Measurements from ENCODE around the gene AKAP17A. TPM values are rescaled to one million over a fixed set of nuclear protein-coding genes. Genes with fewer than 3 reads are reported as not detected.

Gene AKAP17A
- polyA plus RNA-seq, 4 donors = 38.2 to 63.7 (median 41.4) TPM

DNA sequence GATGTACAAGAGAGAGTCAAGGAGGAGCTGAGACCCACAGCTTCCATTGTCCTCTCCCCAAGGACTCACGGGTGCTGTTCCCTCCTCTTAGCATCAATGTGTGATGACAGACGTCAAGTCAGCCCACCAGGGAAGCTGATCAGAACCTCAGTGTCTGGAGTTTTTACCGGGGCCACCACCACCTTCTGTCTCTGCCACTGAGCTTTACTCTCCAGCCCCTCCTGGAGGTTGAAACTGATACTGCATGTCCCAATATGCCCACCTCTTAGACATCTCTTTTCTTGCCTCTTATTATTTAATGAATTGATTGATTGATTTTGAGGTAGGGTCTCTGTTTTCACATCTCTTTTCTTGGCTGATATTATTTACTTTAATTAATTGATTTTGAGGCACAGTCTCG is 10.3 kb upstream of the AKAP17A start:
- DNase-seq (ENCODE audit: low read depth in 4 of 4, low spot score in 3 of 4) = no peak

DNA sequence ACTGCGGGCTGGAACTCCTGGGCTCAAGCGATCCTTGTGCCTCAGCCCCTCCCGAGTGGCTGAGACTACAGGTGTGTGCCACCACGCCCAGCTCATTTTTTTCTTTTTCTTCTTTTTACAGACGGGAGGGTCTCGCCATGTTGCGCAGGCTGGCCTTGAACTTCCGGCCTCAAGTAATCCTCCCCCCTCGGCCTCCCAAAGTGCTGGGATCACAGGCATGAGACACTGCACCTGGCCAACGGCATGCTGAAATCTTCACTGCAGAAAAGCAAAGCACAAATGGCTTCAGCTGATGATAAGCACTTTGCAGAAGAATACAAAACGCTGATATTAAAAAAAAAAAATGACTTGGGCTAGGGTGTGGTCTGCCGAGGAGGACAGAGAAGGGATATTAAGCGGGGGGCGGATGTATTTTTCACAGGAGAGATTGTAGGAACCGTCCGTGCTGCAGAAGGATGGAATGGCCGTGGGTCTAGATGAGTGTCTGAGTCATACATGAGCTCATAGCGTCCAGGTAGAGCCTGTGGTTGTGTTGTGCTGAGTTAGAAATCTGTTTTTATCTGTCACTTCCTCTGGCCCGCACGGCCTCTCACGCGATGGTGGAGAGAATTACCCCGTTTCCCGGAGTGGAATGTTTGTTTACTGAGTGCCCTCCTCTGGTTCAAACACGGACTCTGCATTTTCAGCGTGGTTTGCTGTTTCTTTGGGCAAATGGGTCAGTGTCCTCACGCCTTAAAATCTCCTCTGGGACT is 8.5 kb upstream of the AKAP17A start:
- DNase-seq (ENCODE audit: low read depth in 4 of 4, low spot score in 3 of 4) = no peak

- no peak for DNase-seq (ENCODE audit: low read depth in 4 of 4, low spot score in 3 of 4)
Measured at GRCh38 chrX:1584237-1585011, 7.0 kb upstream of the AKAP17A start.

GRCh38 chrX:1587161-1587560 is 4.2 kb upstream of the AKAP17A start:
- DNase-seq (ENCODE audit: low read depth in 4 of 4, low spot score in 3 of 4) = no peak

DNA sequence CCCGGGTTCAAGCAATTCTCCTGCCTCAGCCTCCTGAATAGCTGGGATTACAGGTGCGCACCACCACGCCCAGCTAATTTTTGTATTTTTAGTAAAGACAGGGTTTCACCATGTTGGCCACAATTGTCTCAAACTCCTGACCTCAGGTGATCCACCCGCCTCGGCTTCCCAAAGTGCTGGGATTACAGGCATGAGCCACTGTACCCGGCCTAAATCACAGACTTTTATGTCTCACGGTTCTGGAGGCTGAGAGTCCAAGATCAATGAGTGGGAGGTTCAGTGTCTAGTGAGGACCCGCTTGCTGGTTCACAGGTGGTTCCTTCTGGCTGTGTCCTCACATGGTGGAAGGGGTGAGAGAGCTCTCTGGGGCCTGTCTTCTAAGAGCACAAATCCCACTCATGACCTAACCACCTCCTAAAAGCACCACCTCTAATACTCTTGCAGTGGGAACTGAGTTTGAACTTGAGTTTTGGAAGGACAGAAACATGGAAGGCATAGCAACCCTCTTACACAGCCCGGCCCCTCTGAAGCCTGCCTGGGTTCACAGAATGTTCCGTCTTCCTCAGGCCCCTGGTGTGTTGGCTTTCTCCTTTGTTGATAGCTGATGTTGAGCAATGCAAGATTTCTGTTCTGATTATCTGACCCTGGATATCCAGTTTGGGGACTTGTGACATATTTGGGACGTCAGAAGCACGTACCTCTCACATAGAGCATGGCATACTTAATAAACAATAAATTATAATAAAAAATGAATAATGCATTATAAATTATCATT is 1.9 kb upstream of the AKAP17A start:
- DNase-seq (ENCODE audit: low read depth in 4 of 4, low spot score in 3 of 4) = no peak

DNA sequence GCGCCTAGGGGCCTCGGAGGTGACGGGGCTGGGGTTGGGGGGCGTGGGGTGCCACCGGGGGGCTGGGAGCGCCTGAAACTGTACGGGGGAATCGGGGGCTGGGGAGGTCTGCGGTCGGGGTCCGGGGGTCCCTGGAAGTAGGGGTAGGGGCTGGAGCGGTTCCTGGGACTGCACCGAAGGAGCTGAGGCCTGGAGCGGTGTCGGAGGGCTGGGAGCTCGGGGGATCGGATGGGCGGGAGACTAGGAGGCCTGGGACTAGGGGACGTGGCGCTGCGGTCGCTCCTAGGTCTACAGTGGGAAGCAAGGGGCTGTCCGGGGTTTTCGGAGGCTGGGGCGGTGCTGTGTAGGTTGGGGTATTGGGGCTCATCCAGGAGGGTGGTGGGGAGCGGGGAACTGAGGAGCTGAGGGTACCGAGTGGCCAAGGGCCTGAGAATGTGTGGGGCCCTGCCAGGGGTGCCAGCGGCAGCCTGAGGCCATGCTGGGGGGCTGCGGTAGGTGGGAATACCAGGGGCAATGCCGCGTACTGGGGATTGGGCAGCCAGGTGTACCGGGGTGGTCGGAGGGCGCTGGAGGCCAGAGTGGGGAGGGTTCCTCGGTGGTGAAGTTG is 562 bp downstream of the AKAP17A start:
- DNase-seq (ENCODE audit: low read depth in 4 of 4, low spot score in 3 of 4) = no peak

DNA sequence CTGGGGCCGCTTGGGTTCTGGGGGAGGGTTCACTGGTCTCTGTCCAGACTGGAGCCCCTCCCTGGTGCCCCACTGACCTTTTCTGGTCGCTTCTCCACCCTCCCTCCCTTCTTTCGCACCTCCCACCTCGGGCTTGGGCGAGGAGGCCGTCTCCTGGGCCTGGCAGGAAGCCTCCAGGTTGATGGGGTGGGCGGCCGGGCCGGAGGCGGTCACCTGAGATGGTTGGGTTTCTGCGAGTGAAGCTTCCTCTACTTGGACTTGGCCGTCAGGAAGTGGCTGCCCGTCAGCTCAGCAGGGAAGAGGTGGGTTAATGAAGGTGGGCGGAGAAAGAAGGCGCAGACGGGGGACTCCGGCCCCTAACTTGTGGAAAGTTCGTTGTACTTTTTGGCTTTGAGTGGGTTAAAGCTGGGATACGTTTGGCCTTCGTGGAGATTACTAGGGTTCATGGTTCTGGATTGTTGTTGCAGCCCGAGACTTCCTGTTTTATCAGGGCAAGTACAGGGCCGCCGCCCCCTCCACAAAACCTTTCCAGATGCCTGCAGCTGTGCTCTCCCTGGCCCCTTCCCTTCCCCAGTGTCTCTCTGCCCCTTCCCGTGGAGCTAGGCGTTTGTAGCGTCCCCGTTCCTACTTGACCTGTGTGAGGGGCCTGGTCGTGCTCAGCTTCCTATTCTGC is 1.2 kb downstream of the AKAP17A start:
- DNase-seq (ENCODE audit: low read depth in 4 of 4, low spot score in 3 of 4) = no peak

- no peak for DNase-seq (ENCODE audit: low read depth in 4 of 4, low spot score in 3 of 4)
Measured at GRCh38 chrX:1593286-1594271, 2.2 kb downstream of the AKAP17A start.

DNA sequence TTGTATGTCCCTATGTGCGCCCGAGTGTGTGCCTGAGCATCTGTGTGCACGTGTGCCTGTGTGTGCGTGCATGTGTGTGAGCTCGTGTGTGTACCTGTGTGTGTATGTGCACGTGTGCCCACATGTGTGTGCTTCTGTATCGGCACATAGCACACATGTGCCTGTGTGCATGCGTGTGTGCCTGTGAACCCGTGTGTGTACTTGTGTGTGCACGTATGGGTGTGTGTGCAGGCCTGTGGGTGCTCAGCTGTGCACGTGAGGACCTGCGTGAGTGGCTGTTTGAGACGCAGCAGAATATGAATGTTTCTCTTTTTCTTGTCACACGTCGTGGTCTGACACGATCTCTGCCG is 4.3 kb downstream of the AKAP17A start:
- DNase-seq (ENCODE audit: low read depth in 4 of 4, low spot score in 3 of 4) = no peak

- no peak for DNase-seq (ENCODE audit: low read depth in 4 of 4, low spot score in 3 of 4)
Measured at GRCh38 chrX:1596676-1597344, 5.4 kb downstream of the AKAP17A start.

DNA sequence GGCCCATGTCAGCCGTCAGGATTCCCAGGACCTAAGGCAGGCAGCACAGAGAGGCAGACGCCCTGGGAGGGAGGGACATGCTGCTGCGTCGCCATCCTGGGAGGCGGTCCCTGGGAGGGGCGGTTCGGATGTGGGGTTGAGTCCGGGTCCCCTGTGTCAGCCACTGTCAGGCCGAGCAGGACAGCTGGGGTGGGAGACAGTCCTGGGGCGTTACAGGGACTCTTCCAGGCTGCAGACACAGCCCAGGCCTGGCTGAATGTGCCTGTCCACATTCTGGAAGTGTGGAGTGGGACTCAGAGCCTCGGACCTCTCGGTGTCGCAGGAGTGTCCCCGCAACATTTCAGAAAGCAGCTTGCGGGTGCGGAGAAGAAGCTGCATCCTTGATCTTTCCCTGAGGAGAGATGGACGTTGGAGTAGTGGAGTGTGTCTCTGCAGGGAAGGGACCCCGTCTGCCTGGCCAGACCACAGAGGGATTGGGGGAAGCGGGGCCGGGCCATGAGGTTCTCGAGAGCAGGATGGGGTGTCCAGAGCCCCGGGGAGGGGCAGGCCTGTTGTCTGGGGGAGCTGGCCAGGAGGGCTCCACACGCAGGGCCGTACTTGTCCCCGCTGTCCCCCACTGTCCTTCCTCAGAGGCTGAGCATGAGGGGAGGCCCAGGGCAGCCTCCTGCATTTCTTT is 6.1 kb downstream of the AKAP17A start:
- no peak for DNase-seq (ENCODE audit: low read depth in 4 of 4, low spot score in 3 of 4)

DNA sequence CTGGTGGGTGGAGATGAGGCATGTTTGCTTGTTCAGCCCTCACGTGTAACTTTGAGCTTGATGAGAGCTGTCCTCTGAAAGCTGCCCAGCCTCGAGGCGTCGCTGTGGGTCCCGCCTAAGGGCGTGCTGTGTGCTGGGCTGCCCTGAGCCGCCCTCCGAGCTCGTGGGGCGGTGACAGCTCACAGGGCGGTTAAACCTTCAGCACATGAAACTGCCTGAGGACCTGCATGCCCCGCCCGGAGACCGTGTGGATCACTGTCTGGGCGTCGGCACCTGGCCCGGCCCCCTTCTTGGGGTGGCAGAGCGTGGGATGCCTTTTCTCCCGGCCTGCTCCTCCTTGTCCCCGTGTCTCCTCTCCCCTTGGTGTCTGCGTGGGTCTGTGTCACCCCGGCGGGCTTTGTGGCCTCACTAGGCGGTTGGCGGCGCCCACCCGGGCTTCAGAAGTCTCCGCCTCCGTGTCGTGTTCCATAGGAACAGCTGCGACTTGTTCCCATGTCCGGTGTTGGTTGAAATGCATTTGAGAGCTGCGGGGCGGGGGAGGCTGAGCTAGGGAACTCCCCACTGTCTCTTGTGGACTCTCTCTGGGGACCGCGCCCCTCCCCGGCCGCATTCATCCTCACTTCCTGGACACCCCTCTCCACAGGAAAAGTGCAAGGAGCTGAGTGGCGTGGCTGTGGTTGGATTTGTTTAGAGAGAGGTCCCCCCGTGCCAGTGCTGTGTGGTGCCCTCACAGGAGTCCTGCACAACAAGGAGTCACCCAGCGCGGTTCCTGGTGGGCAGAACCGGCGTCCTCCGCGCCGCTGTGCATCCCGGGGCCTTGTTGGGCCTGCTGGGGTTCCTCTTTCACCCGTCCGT is 6.8 kb downstream of the AKAP17A start:
- no peak for DNase-seq (ENCODE audit: low read depth in 4 of 4, low spot score in 3 of 4)

DNA sequence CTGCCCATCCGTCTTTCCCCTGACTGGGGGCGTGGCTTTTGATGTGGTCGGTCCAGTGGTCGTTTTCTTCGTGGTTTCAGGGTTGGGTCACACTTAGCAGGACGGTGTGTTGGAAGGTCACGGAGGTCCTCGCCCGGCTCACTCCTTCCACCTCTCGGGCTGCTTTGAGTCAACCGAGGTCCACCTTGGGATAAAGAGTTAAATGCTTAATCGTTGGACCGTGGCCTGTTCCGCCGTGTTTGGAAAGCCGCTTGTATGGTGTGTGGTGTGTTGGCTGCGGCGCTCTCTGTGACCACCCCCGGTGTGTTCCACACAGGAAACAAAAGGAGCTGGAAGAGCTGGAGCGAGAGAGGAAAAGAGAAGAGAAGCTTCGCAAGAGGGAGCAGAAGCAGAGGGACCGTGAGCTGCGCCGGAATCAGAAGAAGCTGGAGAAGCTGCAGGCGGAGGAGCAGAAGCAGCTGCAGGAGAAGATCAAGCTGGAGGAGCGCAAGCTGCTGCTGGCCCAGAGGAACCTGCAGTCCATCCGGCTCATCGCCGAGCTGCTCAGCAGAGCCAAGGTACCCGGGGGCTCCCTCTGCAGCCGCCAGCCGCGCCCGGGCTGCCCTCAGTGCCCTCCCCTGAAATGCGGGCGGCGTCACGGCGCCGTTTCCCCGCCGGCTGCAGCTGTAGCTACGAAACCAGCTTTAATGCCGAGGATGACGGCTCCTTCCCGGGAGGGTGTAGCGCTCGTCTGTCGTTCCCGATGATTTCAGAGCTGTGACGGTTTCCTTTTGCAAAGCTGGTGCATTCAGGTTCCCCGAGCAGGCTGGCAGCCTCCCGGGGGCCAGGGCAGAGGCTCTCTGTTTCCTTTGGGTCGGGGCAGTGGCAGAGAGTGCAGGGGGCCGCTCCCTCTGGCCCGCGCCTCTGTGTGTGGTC is 7.7 kb downstream of the AKAP17A start:
- DNase-seq (ENCODE audit: low read depth in 4 of 4, low spot score in 3 of 4) = no peak

- DNase-seq (ENCODE audit: low read depth in 4 of 4, low spot score in 3 of 4) = no peak
Measured at GRCh38 chrX:1599791-1600405, 8.5 kb downstream of the AKAP17A start.

- no peak for DNase-seq (ENCODE audit: low read depth in 4 of 4, low spot score in 3 of 4)
Measured at GRCh38 chrX:1600406-1601050, 9.1 kb downstream of the AKAP17A start.
